Testis (tissue), 3 donors: ENCODE measurements around the gene MUC2. TPM values are rescaled to one million over a fixed set of nuclear protein-coding genes. Genes with fewer than 3 reads are reported as not detected.

Source experiments
- DNase-seq: peaks from one replicate; pipeline ENCODE4 v3.0.0-alpha.2; 2019
- H3K27ac ChIP-seq, 2 donors: fragments of 200-600 bp; sonication (generic); one replicate each; pipeline ENCODE4 v1.5.1; 2019
- H3K27me3 ChIP-seq: fragments of 200-600 bp; sonication (generic); one replicate; pipeline ENCODE4 v1.5.1; 2019
- H3K36me3 ChIP-seq: fragments of 200-600 bp; sonication (generic); one replicate; pipeline ENCODE4 v1.5.1; 2017; ENCODE audit warnings: low read depth; ENCODE audit errors: missing control alignments
- H3K4me1 ChIP-seq: fragments of 200-600 bp; sonication (generic); one replicate; pipeline ENCODE4 v1.5.1; 2019
- H3K4me3 ChIP-seq, 2 donors: fragments of 200-600 bp; sonication (generic); one replicate each; pipeline ENCODE4 v1.5.1; 2017 to 2019
- H3K9me3 ChIP-seq: fragments of 200-600 bp; sonication (generic); one replicate; pipeline ENCODE4 v1.5.1; 2017
- POLR2A ChIP-seq: fragments of 450-650 bp; IDR thresholded peaks from one replicate; pipeline ENCODE4 v1.6.1; 2017; ENCODE audit warnings: antibody characterized with exemption, mild to moderate bottlenecking, moderate library complexity
- WGBS, 2 donors: methylation state at CpG; one replicate each; pipeline ENCODE4 v1.1.5; 2018; 5-methylcytosine and 5-hydroxymethylcytosine counted together
- intact Hi-C: fragments of 100-400 bp; cut with DNase I; formaldehyde crosslinking; loops from one replicate; pipeline ENCODE4 v1.15.1; 2023; ENCODE audit warnings: low total_unique reads
- polyA plus RNA-seq: library from polyadenylated mRNA; stranded (reverse); fragments of 350-450 nt; fragmentation: Illumina TruSeq; extraction: RNeasy Lipid Tissue Mini Kit (QIAGEN cat#74804); gene quantifications from one replicate; pipeline ENCODE4 v1.2.3, GENCODE V29; 2014; ENCODE audit warnings: low read depth, low replicate concordance; ENCODE audit not compliant: insufficient read depth
- total RNA-seq, 2 donors: library from RNA; depleted of rRNA; stranded (reverse); fragments of >200 nt; gene quantifications; one replicate each; pipeline ENCODE4 v1.2.3, GENCODE V29; 2016
- TF ChIP-seq, protein P1 (sequence below), 3 experiments: fragments of 450-650 bp in 2 of 3; fragments of 200-600 bp in 1 of 3; sonication (generic) in 1 of 3; IDR thresholded peaks; one replicate each; pipeline ENCODE4 v1.5.1; 2016 to 2019; ENCODE audit warnings: antibody characterized with exemption in 3 of 3, mild to moderate bottlenecking in 2 of 3, moderate library complexity in 1 of 3

Gene MUC2
- total and polyA plus RNA-seq, 3 donors from 2014 or later: 0.41 to 0.93 (median 0.47) TPM

DNA sequence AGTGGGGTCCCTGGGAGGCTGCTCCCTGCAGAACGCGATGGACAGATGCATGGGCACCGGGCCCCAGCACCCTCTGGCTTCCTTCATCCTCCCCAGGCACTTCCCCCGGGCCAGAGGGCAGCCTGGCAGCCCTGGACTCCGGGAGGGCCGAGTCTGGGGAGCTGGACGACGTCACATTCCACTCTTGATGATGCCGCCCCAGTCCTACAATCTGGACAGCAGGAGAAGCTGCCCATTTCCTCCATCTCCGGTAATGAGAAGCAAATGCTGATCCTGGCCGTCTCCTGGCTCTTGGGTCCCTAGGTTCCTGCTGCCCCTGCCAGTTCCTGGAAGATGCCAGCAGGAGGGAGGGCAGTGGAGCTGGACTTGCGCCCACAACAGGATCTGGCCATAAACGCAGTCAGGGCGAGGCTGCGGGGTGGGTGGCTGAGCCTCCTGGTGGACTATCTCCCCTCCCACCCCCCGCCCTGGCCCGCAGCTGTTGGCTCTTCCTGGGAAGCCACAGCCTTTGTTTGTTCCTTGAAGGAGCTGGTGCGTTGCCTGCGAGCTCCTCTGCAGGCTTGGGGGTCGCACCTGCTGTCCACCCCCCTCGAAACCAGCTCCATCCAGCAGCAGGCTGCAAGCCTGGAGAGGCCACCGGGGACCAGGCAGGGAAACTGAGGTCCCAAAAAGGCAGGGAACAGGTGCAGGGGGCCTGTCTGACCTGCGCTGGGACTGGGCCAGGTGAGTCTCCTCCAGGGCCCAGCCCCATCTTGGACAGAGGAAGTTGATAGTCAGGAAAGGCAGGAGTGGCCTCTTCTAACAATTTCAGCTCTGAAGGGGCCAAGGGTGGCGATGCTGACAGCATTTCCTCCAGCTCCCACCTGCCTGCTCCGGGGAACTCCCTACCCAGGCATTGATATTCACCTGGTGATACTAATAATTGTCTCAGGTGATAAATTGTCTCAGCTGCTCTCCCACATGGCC lies 20.2 kb upstream of the MUC2 start:
- WGBS, 2 donors: 45 to 60% methylated on average over 13 to 25 of the region's 25 CpGs
- intact Hi-C loops: no loop called here
- no peak overlapping the region for H3K4me3 ChIP-seq

DNA sequence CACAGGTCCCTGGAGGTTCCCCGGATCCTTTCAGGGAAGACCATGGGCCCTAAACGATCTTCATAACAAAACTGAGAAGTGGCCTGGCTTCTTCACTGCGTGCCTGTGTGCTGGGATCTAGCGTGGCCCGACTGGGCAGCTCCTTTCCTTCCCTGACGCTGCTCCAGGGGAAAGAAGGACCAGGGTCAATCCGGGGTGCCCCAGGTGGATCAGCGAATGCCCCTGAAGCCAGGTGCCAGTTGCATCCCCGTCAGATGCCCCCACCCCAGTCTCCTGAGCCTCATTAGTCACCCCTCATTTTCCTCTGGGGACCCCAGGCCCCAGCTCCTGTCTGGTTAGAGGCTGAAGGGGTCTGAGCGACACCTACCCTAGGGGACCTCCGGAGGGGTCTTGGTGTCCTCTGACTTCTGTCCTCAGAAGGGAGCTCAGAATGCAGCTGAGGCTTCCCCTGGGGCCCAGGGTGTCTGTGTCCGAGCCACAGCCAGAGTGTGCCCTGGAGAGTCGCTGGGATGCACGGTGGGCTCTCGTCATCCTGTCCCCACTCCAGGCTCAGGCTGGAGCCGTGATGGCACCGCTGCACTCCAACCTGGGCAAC lies 19.5 kb upstream of the MUC2 start:
- intact Hi-C loops: no loop called here
- no peak for TF ChIP-seq POLR2A
- TF ChIP-seq, protein P1, sequence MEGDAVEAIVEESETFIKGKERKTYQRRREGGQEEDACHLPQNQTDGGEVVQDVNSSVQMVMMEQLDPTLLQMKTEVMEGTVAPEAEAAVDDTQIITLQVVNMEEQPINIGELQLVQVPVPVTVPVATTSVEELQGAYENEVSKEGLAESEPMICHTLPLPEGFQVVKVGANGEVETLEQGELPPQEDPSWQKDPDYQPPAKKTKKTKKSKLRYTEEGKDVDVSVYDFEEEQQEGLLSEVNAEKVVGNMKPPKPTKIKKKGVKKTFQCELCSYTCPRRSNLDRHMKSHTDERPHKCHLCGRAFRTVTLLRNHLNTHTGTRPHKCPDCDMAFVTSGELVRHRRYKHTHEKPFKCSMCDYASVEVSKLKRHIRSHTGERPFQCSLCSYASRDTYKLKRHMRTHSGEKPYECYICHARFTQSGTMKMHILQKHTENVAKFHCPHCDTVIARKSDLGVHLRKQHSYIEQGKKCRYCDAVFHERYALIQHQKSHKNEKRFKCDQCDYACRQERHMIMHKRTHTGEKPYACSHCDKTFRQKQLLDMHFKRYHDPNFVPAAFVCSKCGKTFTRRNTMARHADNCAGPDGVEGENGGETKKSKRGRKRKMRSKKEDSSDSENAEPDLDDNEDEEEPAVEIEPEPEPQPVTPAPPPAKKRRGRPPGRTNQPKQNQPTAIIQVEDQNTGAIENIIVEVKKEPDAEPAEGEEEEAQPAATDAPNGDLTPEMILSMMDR (IDR thresholded peaks at IDR 0.05): no peak
- no peaks in the 10 kb centered on the region for H3K36me3 ChIP-seq
- no peaks in the 10 kb centered on the region for H3K4me1 ChIP-seq
- 89 to 95% methylated on average over 11 to 17 of the region's 17 CpGs for WGBS, 2 donors
- H3K9me3 ChIP-seq: no peaks in the 10 kb centered on the region
- H3K27ac ChIP-seq: no peak overlapping the region
- no peak for DNase-seq
- H3K4me3 ChIP-seq: no peak overlapping the region
- H3K27me3 ChIP-seq: no peaks in the 10 kb centered on the region

More for the DNA sequence above, 20.2 kb upstream of the MUC2 start:
- Histone ChIP-seq H3K9me3 (no peaks in the 10 kb centered on the region), H3K27me3 (no peaks in the 10 kb centered on the region), H3K27ac (no peak overlapping the region), H3K36me3 (no peaks in the 10 kb centered on the region), H3K4me1 (no peaks in the 10 kb centered on the region)
- DNase-seq: no peak
- TF ChIP-seq, protein P1 (IDR thresholded peaks at IDR 0.05): no peak
- TF ChIP-seq POLR2A: no peak

DNA sequence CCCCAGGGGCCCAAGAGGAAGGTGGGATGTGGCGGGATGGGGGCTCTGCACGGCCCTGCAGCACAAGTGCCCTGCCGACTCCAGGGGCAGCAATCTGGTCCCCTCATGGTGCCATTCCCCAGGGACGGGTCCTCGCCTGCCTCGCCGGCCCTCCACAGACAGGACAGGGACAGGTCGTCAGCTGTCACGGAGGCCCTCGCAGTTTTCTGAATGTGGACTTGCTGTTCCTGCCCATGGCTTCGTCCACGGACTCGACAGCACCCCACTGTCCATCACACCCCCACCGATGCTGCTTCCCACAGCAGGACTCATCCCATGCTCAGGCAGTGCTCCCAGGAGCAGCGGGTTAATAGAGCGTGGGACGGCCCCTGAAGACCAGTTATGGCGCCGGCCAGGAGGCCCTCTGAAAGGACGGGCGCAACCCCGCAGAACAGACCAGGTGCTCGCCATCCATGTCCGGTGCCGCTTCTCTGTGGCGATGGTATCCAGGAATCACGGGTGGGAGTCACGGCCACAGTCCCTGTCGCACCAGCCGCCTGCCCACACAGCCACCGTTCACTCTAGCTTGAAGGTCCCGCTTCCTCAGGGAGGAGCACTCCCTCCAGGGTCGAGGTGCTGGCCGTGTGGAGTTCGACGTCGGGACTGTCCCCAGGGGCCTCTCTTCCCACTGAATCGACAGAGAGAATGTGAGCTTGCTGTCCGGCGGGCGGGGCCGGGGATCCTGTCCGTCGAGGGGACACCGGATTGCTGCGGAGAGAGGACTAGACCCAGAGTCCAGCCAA lies 18.5 kb upstream of the MUC2 start:
- H3K27ac ChIP-seq: no peak overlapping the region
- TF ChIP-seq POLR2A: no peak
- TF ChIP-seq, protein P1 (IDR thresholded peaks at IDR 0.05): no peak

GRCh38 chr11:1057806-1058205 lies 16.9 kb upstream of the MUC2 start:
- intact Hi-C loops: no loop called here
- DNase-seq: no peak
- no peak overlapping the region for H3K27ac ChIP-seq
- no peaks in the 10 kb centered on the region for H3K27me3 ChIP-seq
- no peaks in the 10 kb centered on the region for H3K36me3 ChIP-seq
- no peak overlapping the region for H3K4me3 ChIP-seq
- WGBS, 2 donors: 93 to 94% methylated on average over 16 of the region's 16 CpGs
- H3K4me1 ChIP-seq: no peaks in the 10 kb centered on the region
- TF ChIP-seq, protein P1 (IDR thresholded peaks at IDR 0.05): no peak
- no peak for TF ChIP-seq POLR2A
- no peaks in the 10 kb centered on the region for H3K9me3 ChIP-seq

More for the DNA sequence above, 18.5 kb upstream of the MUC2 start:
- no peaks in the 10 kb centered on the region for H3K4me1 ChIP-seq
- H3K4me3 ChIP-seq: no peak overlapping the region
- WGBS, 2 donors: 84 to 89% methylated on average over 34 to 46 of the region's 46 CpGs
- H3K9me3 ChIP-seq: no peaks in the 10 kb centered on the region
- no peak for DNase-seq
- intact Hi-C loops: no loop called here
- H3K27me3 ChIP-seq: no peaks in the 10 kb centered on the region
- no peaks in the 10 kb centered on the region for H3K36me3 ChIP-seq
